ENCODE measurements around the gene PDE9A. TPM values are rescaled to one million over a fixed set of nuclear protein-coding genes. Genes with fewer than 3 reads are reported as not detected.

PDE9A gene
- total and polyA plus RNA-seq, 2 experiments from 2014 or later, result 26.5 to 31.1 TPM

- Histone ChIP-seq H4K20me1 (replicated peaks; ENCODE audit: insufficient read depth) (no peaks in the 10 kb centered on the region), H2AFZ (no peak overlapping the region), H3K4me2 (no peak overlapping the region)
Measured at GRCh38 chr21:42616941-42617340, 36.5 kb upstream of the PDE9A start.

More at GRCh38 chr21:42616941-42617340, 36.5 kb upstream of the PDE9A start:
- Histone ChIP-seq H3K27me3 (ENCODE audit: insufficient read depth) (no peaks in the 10 kb centered on the region), H3K27ac (ENCODE audit: low read depth) (no peak overlapping the region), H3F3A (replicated peaks; ENCODE audit: low read depth) (0 out of 2 replicates have a peak, but pooled peaks cover 3% of the 10 kb centered on the region), H3K9me2 (ENCODE audit: insufficient read depth) (no peaks in the 10 kb centered on the region), H3K36me3 (ENCODE audit: insufficient read depth) (no peaks in the 10 kb centered on the region), H3K4me3 (no peak overlapping the region), H3K4me1 (ENCODE audit: insufficient read depth) (no peaks in the 10 kb centered on the region; the same call in 1 of the 2 replicates), H3K79me2 (replicated peaks; ENCODE audit: insufficient read depth) (no peaks in the 10 kb centered on the region)
- Mint-ChIP-seq H3K36me3 (ENCODE audit: low read depth) (no peaks in the 10 kb centered on the region), H3K27ac (no peak overlapping the region), H3K4me3 (no peak overlapping the region), H3K27me3 (ENCODE audit: insufficient read depth, low read depth, poor library complexity) (peaks cover 10% of the 10 kb centered on the region), H3K9me3 (peaks cover 7% of the 10 kb centered on the region; the same call in 2 of the 3 replicates), H3K4me1 (peaks cover 2% of the 10 kb centered on the region; the same call in 2 of the 3 replicates)
- no peak for DNase-seq (ENCODE audit: low spot score)
- TF ChIP-seq CTCF (conservative IDR thresholded peaks at IDR 0.05; ENCODE audit: low read depth in 2 of 2) (no peak), JUNB (IDR thresholded peaks at IDR 0.05; ENCODE audit: unreplicated experiment) (no peak), EZH2 (IDR thresholded peaks at IDR 0.05; ENCODE audit: low read depth, unreplicated experiment) (no peak), NANOG (IDR thresholded peaks at IDR 0.05; ENCODE audit: borderline replicate concordance) (no peak), POLR2AphosphoS5 (IDR thresholded peaks at IDR 0.05; ENCODE audit: low read depth) (no peak), ZNF331 (CRISPR knock-in tag; IDR thresholded peaks at IDR 0.05; ENCODE audit: low read depth) (no peak), ZNF114 (CRISPR knock-in tag; IDR thresholded peaks at IDR 0.05) (no peak), EZH2phosphoT487 (IDR thresholded peaks at IDR 0.05; ENCODE audit: unreplicated experiment) (no peak), REST (IDR thresholded peaks at IDR 0.05; ENCODE audit: unreplicated experiment) (no peak), ETS1 (IDR thresholded peaks at IDR 0.05) (no peak)
- ATAC-seq, result peak; percentile 19; the same call in 2 of the 3 replicates
